Peyer's patch (tissue), 4 donors: ENCODE results near the gene DMPK.

ENCODE experiments used
- POLR2A ChIP-seq, 2 donors: fragments of 450-650 bp; IDR thresholded peaks; one replicate each; pipeline ENCODE4 v1.5.1; 2017; ENCODE audit warnings: antibody characterized with exemption in 2 of 2, mild to moderate bottlenecking in 2 of 2, moderate library complexity in 2 of 2
- TF ChIP-seq, protein P1 (sequence below), 6 experiments: fragments of 450-650 bp in 4 of 6; fragments of 200-600 bp in 2 of 6; sonication (generic) in 1 of 6; IDR thresholded peaks; one replicate each; pipeline ENCODE4 v1.5.1; 2017 to 2019; ENCODE audit warnings: antibody characterized with exemption in 6 of 6, mild to moderate bottlenecking in 3 of 6, moderate library complexity in 1 of 6

DNA sequence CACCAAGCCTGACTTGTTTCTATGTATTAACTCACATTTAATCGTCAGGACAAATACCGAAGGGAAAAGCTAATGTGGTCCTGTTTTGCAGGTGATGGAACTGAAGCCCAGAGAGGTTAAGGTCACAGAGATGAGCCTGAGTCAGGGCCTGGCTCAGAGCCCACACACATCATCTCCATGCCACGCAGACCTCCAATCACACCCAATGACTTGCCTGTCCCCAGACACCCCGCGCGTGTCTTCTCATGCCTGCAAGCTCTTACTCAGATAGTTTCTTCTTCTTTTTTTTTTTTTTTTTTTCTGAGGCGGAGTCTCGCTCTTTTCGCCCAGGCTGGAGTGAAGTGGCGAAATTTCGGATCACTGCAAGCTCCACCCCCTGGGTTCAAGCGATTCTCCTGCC is 29.7 kb downstream of the DMPK start:
- TF ChIP-seq, protein P1, sequence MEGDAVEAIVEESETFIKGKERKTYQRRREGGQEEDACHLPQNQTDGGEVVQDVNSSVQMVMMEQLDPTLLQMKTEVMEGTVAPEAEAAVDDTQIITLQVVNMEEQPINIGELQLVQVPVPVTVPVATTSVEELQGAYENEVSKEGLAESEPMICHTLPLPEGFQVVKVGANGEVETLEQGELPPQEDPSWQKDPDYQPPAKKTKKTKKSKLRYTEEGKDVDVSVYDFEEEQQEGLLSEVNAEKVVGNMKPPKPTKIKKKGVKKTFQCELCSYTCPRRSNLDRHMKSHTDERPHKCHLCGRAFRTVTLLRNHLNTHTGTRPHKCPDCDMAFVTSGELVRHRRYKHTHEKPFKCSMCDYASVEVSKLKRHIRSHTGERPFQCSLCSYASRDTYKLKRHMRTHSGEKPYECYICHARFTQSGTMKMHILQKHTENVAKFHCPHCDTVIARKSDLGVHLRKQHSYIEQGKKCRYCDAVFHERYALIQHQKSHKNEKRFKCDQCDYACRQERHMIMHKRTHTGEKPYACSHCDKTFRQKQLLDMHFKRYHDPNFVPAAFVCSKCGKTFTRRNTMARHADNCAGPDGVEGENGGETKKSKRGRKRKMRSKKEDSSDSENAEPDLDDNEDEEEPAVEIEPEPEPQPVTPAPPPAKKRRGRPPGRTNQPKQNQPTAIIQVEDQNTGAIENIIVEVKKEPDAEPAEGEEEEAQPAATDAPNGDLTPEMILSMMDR (IDR thresholded peaks at IDR 0.05), result no peak
- no peak for TF ChIP-seq POLR2A (IDR thresholded peaks at IDR 0.05)
